Suprapubic skin (tissue), 4 donors: Measurements from ENCODE around the gene GLCE. TPM values are rescaled to one million over a fixed set of nuclear protein-coding genes. Genes with fewer than 3 reads are reported as not detected.

Source experiments
- DNase-seq, 2 donors: peaks; one replicate each; pipeline ENCODE4 v3.0.0-alpha.2; 2019; ENCODE audit warnings: low spot score in 2 of 2
- H3K27ac ChIP-seq: fragments of 200-600 bp; sonication (generic); one replicate; pipeline ENCODE4 v1.5.1; 2019
- H3K27me3 ChIP-seq: fragments of 200-600 bp; sonication (generic); one replicate; pipeline ENCODE4 v1.5.1; 2019
- H3K36me3 ChIP-seq: fragments of 200-600 bp; sonication (generic); one replicate; pipeline ENCODE4 v1.5.1; 2019
- H3K4me1 ChIP-seq: fragments of 200-600 bp; sonication (generic); one replicate; pipeline ENCODE4 v1.5.1; 2019
- H3K4me3 ChIP-seq: fragments of 200-600 bp; sonication (generic); one replicate; pipeline ENCODE4 v1.5.1; 2019; ENCODE audit warnings: mild to moderate bottlenecking
- H3K9me3 ChIP-seq: fragments of 200-600 bp; sonication (generic); one replicate; pipeline ENCODE4 v1.5.1; 2019
- CTCF ChIP-seq, 2 donors: fragments of 200-600 bp in 1 of 2; fragments of 450-650 bp in 1 of 2; sonication (generic) in 1 of 2; IDR thresholded peaks; one replicate each; pipeline ENCODE4 v1.5.1; 2016 to 2019; ENCODE audit warnings: antibody characterized with exemption in 2 of 2, mild to moderate bottlenecking in 1 of 2, moderate library complexity in 1 of 2
- EP300 ChIP-seq: sonication (generic); formaldehyde crosslinking; IDR thresholded peaks from one replicate; pipeline ENCODE4 v1.6.1; 2017; ENCODE audit warnings: antibody characterized with exemption
- POLR2A ChIP-seq, 2 donors: fragments of 450-650 bp; IDR thresholded peaks; one replicate each; pipeline ENCODE4 v1.6.1; 2017; ENCODE audit warnings: antibody characterized with exemption in 2 of 2, mild to moderate bottlenecking in 2 of 2, moderate library complexity in 2 of 2
- POLR2AphosphoS5 ChIP-seq, 3 donors: sonication (generic); formaldehyde crosslinking; IDR thresholded peaks; one replicate each; pipeline ENCODE4 v1.6.1; 2017; ENCODE audit warnings: antibody characterized with exemption in 3 of 3
- WGBS: methylation state at CpG from one replicate; pipeline ENCODE4 v1.1.5; 2018; 5-methylcytosine and 5-hydroxymethylcytosine counted together
- total RNA-seq, 4 donors: library from RNA; depleted of rRNA; stranded (reverse); fragments of >200 nt; gene quantifications; one replicate each; pipeline ENCODE4 v1.1.0, GENCODE V29; 2016

GLCE gene
- total RNA-seq, 4 donors from 2014 or later = 16.1 to 18.9 (median 16.9) TPM

- whole genome bisulfite sequencing = 92% methylated on average over 1 of the region's 1 CpG
Observed at GRCh38 chr15:69145149-69145693, 15.2 kb upstream of the GLCE start.

GRCh38 chr15:69145694-69146492, 14.5 kb upstream of the GLCE start:
- no peaks in the 10 kb centered on the region for H3K36me3 ChIP-seq
- TF ChIP-seq CTCF (IDR thresholded peaks at IDR 0.05) (no peak), POLR2A (IDR thresholded peaks at IDR 0.05) (no peak), POLR2AphosphoS5 (IDR thresholded peaks at IDR 0.05) (no peak), EP300 (no peak)
- no peak for DNase-seq

More at GRCh38 chr15:69145149-69145693, 15.2 kb upstream of the GLCE start:
- peaks cover 1% of the 10 kb centered on the region for H3K4me1 ChIP-seq
- peaks cover 20% of the 10 kb centered on the region for H3K27me3 ChIP-seq
- H3K36me3 ChIP-seq = no peaks in the 10 kb centered on the region
- TF ChIP-seq POLR2A (IDR thresholded peaks at IDR 0.05) = no peak
- no peak for TF ChIP-seq EP300
- no peak for TF ChIP-seq CTCF (IDR thresholded peaks at IDR 0.05)
- no peak for TF ChIP-seq POLR2AphosphoS5 (IDR thresholded peaks at IDR 0.05)
- no peak overlapping the region for H3K27ac ChIP-seq
- no peak for DNase-seq
- H3K9me3 ChIP-seq = no peaks in the 10 kb centered on the region
- H3K4me3 ChIP-seq = no peak overlapping the region

DNA sequence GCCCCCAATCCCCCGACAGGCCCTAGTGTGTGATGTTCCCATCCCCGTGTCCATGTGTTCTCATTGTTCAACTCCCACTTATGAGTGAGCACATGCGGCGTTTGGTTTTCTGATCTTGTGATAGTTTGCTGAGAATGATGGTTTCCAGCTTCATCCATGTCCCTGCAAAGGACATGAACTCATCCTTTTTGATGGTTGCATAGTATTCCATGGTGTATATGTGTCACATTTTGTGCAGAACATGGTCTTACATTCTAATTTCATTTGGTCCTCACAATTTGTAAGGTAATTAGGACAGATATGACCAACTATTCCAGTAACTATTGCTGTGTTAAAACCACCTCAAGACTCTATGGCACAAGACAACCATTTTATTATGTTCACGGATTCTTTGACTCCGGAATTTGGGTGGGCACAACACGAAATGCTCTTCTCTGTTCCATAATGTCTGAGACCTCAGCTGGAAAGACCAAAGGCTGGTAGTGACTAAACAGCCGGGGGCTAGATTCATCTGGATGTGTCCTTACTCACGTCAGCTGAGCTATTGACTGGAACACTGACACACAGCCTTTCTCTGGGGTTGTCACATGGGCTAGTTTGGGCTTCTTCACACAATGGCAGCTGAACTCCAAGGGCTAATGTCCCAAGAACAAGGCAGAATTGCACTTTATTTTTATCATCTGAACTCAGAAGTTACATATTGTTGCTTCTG, 13.6 kb upstream of the GLCE start:
- Histone ChIP-seq H3K4me1 (no peaks in the 10 kb centered on the region), H3K27ac (no peak overlapping the region), H3K27me3 (peaks cover 18% of the 10 kb centered on the region), H3K4me3 (no peak overlapping the region), H3K36me3 (no peaks in the 10 kb centered on the region), H3K9me3 (no peaks in the 10 kb centered on the region)
- TF ChIP-seq POLR2AphosphoS5 (IDR thresholded peaks at IDR 0.05) (no peak), CTCF (IDR thresholded peaks at IDR 0.05) (no peak), POLR2A (IDR thresholded peaks at IDR 0.05) (no peak), EP300 (no peak)
- DNase-seq = no peak
- 92% methylated on average over 9 of the region's 9 CpGs for WGBS

More at GRCh38 chr15:69145694-69146492, 14.5 kb upstream of the GLCE start:
- no peak overlapping the region for H3K4me3 ChIP-seq
- H3K27ac ChIP-seq = no peak overlapping the region
- 47% methylated on average over 7 of the region's 7 CpGs for WGBS
- peaks cover 18% of the 10 kb centered on the region for H3K27me3 ChIP-seq
- H3K4me1 ChIP-seq = no peaks in the 10 kb centered on the region
- no peaks in the 10 kb centered on the region for H3K9me3 ChIP-seq

- no peak for DNase-seq
- H3K27me3 ChIP-seq = peaks cover 18% of the 10 kb centered on the region
- H3K4me3 ChIP-seq = no peak overlapping the region
- no peak for TF ChIP-seq EP300
- no peak for TF ChIP-seq POLR2AphosphoS5 (IDR thresholded peaks at IDR 0.05)
- TF ChIP-seq POLR2A (IDR thresholded peaks at IDR 0.05) = no peak
- TF ChIP-seq CTCF (IDR thresholded peaks at IDR 0.05) = no peak
- WGBS = no CpG with 5 or more reads among the region's 1 CpG
- H3K36me3 ChIP-seq = no peaks in the 10 kb centered on the region
- no peak overlapping the region for H3K27ac ChIP-seq
- no peaks in the 10 kb centered on the region for H3K9me3 ChIP-seq
- no peaks in the 10 kb centered on the region for H3K4me1 ChIP-seq
Observed at GRCh38 chr15:69148465-69148864, 12.0 kb upstream of the GLCE start.

GRCh38 chr15:69149163-69149562, 11.3 kb upstream of the GLCE start:
- Histone ChIP-seq H3K36me3 (no peaks in the 10 kb centered on the region), H3K4me3 (no peak overlapping the region), H3K4me1 (no peaks in the 10 kb centered on the region), H3K9me3 (no peaks in the 10 kb centered on the region), H3K27me3 (peaks cover 18% of the 10 kb centered on the region), H3K27ac (no peak overlapping the region)
- no peak for TF ChIP-seq EP300
- TF ChIP-seq CTCF (IDR thresholded peaks at IDR 0.05) = no peak
- no peak for TF ChIP-seq POLR2AphosphoS5 (IDR thresholded peaks at IDR 0.05)
- no peak for TF ChIP-seq POLR2A (IDR thresholded peaks at IDR 0.05)
- 67% methylated on average over 2 of the region's 2 CpGs for WGBS
- DNase-seq = no peak
